Rectal smooth muscle tissue (tissue), 1 donor: ENCODE measurements around the gene KDM2A.

ENCODE experiments used
- H3K27ac ChIP-seq: one replicate; pipeline ENCODE4 v1.7.0; 2013; ENCODE audit warnings: low read depth, low read length, inconsistent platforms
- H3K27me3 ChIP-seq: one replicate; pipeline ENCODE4 v1.7.0; 2013; ENCODE audit warnings: low read length; ENCODE audit not compliant: control insufficient read depth, insufficient read depth
- H3K36me3 ChIP-seq: one replicate; pipeline ENCODE4 v1.7.0; 2013; ENCODE audit warnings: low read length; ENCODE audit not compliant: control insufficient read depth, insufficient read depth
- H3K4me1 ChIP-seq: one replicate; pipeline ENCODE4 v1.7.0; 2013; ENCODE audit warnings: low read length; ENCODE audit not compliant: control insufficient read depth, insufficient read depth
- H3K4me3 ChIP-seq: one replicate; pipeline ENCODE4 v1.7.0; 2013; ENCODE audit warnings: low read length
- H3K9ac ChIP-seq: one replicate; pipeline ENCODE4 v1.7.0; 2013; ENCODE audit warnings: low read length

KDM2A gene

DNA sequence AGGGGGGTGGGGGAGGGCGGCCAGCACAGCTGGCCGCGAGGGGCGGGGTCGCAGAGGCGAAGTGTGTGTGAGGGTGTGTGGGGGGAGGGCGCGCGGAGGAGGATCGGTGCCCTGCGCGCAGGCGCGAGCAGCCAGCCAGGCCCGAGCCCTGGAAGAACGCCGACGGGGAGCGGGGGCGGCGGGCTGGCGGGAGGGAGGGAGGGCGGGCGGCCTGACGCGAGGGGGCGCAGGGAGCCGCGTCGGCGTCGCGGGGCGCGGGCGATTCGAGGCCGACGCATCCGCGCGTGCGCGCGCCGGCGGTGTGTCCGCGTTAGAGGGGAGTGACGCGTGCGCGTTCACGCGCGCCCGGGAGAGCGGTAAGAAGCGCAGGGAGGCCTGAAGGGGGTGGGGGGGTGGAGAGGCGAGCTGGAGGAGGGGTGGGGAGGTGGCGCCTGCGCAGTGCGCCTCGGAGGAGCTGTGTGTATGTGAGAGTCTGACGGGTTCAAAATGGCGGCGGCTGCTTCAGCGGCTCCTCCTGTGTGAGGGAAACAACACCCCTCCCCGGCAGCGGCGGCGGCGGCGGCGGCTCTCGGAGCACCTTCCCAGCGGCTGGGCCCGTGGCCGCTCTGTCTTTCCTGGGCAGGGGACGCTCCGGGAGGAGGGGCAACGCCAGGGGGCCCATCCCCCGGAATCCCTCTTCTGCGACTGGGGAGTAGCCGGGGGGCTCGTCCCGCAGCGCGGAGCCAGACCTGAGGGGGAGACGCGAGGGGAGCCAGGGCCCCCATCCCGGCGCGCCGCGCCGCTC lies at the start of gene KDM2A:
KDM2A (plus strand) TSS at position 463 of the 784 bp plus-strand sequence. CDS start 2,054 bp downstream, outside the sequence.
- H3K36me3 ChIP-seq = no peaks in the 10 kb centered on the region
- H3K27ac ChIP-seq = peak within 1 kb of the TSS; percentile 96
- H3K4me1 ChIP-seq = peaks cover 7% of the 10 kb centered on the region
- peak within 1 kb of the TSS; percentile 83 for H3K9ac ChIP-seq
- peak within 1 kb of the TSS; percentile 71 for H3K4me3 ChIP-seq
- no peaks in the 10 kb centered on the region for H3K27me3 ChIP-seq

DNA sequence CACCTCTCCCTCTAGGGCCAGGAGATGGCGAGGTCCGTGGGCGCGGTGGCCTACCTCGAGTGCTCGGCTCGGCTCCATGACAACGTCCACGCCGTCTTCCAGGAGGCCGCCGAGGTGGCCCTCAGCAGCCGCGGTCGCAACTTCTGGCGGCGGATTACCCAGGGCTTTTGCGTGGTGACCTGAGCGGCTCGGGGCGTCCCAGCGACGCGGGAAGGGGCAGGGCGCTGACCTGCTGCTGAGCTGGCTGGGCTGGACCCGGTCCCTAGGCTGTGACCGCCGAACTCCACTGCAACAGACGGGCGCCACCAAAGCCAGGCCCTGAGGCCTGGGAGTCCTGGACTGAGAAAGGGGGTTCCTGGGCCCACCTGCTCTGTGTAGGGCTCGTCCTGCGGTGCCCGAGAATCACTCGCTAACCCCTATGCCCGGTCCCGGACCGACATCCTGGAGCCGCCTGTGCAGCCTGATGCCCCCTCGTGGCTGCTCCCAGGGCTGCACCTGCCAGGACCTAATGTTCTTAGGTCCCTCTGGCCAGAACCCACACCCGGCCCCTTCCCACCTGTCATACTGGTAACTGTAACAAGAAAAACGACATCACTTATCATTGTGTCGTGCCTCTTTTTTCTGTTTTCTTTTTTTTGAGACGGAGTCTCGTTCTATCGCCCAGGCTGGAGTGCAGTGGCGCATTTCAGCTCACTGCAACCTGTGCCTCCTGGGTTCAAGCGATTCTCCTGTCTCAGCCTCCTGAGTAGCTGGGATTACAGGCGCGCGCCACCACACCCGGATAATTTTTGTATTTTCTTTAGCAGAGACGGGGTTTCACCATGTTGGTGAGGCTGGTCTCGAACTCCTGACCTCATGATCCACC lies 47.4 kb upstream of the KDM2A start:
- H3K4me1 ChIP-seq = no peaks in the 10 kb centered on the region
- no peak overlapping the region for H3K27ac ChIP-seq
- H3K27me3 ChIP-seq = no peaks in the 10 kb centered on the region
- peak overlapping the region; percentile 57 for H3K4me3 ChIP-seq
- H3K36me3 ChIP-seq = no peaks in the 10 kb centered on the region
- no peak overlapping the region for H3K9ac ChIP-seq

DNA sequence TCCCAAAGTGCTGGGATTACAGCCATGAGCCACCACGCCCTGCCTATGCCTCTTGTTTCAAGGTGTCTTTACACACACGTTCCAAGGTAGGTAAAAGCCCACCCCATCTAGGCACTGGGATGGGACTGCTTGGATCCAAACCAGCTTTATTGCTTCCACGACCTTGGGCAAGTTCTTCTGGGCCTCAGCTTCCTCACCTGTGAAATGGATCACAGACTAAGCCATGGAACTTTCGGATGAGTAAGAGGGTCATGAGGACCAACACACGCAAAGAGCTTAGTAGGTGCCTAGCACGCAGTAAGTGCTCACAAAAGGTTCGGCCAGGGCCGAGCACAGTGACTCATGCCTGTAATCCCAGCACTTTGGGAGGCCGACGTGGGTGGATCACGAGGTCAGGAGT lies 46.8 kb upstream of the KDM2A start:
- Histone ChIP-seq H3K27me3 (no peaks in the 10 kb centered on the region), H3K9ac (no peak overlapping the region), H3K36me3 (no peaks in the 10 kb centered on the region), H3K4me1 (no peaks in the 10 kb centered on the region), H3K27ac (no peak overlapping the region), H3K4me3 (no peak overlapping the region)

DNA sequence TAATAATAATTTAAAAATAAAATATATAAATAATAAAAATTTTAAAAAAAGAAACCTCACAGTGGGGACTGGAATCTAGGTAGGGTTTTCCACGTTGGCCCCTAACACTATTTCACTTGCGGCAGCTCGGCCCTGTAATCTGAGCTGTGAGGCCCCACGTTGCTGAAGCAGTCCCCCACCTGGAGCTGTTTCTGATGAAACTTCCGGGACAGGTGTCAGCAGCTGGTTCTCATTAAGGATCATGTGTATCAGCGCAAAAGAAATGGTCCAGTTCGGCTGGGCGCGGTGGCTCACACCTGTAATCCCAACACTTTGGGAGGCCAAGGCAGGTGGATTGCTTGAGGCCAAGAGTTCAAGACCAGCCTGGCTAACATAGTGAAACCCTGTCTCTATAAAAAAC lies 45.2 kb upstream of the KDM2A start:
- H3K4me1 ChIP-seq = no peaks in the 10 kb centered on the region
- no peak overlapping the region for H3K4me3 ChIP-seq
- no peaks in the 10 kb centered on the region for H3K36me3 ChIP-seq
- no peaks in the 10 kb centered on the region for H3K27me3 ChIP-seq
- no peak overlapping the region for H3K9ac ChIP-seq
- no peak overlapping the region for H3K27ac ChIP-seq

DNA sequence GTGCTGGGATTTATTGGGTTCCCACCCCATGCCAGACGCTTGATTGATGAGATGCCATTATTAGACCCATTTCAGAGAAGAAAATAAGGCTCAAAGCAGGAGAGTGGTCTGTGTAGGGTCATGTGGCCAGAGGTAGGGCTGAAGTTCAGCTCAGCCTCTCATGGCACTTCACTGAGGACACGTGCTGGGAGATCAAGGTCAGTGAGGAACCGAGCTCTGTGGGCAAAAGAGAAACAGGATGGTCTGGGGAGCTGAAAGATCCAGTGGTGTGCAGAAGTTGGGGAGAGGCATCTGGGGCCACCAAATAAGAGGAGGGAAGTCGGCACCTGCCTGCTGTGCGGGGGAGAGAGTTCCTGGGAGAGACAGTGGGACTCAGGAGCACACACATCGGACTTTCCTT lies 42.9 kb upstream of the KDM2A start:
- H3K9ac ChIP-seq = no peak overlapping the region
- H3K36me3 ChIP-seq = no peaks in the 10 kb centered on the region
- no peak overlapping the region for H3K27ac ChIP-seq
- no peaks in the 10 kb centered on the region for H3K4me1 ChIP-seq
- H3K4me3 ChIP-seq = no peak overlapping the region
- H3K27me3 ChIP-seq = no peaks in the 10 kb centered on the region

DNA sequence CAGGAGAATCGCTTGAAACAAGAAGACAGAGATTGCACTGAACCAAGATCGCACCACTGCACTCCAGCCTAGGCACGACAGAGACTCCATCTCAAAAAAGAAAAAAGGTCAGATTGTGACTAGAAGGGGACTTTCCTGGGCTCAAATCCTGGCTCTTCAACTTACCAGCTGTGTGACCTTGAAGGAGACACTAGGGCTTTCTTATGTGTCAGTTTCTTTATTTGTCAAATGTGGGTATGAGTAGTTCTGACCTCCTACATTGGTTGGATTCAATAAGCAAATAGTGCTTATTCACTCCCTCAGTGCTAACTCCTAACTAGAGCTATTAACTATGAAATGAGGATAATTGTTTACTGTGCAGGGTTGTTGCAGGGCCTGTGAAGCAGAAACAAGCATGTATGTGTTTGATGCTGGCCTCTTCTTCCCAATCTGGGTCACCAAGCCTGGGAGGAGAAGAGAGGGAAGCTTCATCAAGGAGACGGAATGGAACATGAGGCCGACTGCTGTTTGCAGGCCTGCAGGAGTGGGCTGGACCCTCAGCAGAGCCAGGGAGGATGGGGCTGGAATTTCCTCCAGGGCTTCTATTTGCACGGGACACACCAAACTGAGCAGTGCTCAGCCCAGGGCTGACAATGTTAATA lies 39.9 kb upstream of the KDM2A start:
- no peaks in the 10 kb centered on the region for H3K27me3 ChIP-seq
- H3K36me3 ChIP-seq = no peaks in the 10 kb centered on the region
- H3K4me3 ChIP-seq = no peak overlapping the region
- no peaks in the 10 kb centered on the region for H3K4me1 ChIP-seq
- no peak overlapping the region for H3K9ac ChIP-seq
- no peak overlapping the region for H3K27ac ChIP-seq

DNA sequence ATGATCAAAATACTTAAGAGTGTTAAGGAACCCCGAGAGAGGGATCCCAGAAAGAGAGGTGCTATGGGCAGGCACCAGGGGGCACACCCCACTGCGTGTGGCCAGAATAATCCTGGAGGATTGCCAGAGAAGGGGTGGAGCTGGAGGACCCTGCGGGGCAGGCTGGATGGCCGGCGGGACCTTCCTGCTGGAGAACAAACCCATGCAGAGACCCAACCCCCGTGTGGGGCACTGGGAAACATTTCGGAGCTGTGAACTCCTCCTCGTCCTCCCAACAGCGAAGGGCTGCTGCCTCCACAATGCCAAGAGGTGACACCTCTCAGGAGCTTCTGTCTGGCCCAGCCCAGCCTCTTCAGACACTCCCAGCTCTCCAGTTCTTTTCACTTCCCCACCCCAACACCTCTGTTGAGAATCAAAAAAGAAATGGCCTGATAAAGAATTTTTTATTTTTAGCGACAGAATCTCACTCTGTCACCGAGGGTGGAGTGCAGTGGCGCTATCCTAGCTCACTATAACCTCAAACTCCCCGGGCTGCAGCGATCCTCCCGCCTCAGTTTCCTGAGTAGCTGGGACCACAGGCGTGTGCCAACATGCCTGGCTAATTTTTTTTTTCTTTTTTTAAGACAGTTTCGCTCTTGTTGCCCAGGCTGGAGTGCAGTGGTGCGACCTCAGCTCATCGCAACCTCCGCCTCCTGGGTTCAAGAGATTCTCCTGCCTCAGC lies 36.8 kb upstream of the KDM2A start:
- Histone ChIP-seq H3K36me3 (no peaks in the 10 kb centered on the region), H3K4me3 (no peak overlapping the region), H3K9ac (no peak overlapping the region), H3K27ac (no peak overlapping the region), H3K27me3 (no peaks in the 10 kb centered on the region), H3K4me1 (no peaks in the 10 kb centered on the region)

DNA sequence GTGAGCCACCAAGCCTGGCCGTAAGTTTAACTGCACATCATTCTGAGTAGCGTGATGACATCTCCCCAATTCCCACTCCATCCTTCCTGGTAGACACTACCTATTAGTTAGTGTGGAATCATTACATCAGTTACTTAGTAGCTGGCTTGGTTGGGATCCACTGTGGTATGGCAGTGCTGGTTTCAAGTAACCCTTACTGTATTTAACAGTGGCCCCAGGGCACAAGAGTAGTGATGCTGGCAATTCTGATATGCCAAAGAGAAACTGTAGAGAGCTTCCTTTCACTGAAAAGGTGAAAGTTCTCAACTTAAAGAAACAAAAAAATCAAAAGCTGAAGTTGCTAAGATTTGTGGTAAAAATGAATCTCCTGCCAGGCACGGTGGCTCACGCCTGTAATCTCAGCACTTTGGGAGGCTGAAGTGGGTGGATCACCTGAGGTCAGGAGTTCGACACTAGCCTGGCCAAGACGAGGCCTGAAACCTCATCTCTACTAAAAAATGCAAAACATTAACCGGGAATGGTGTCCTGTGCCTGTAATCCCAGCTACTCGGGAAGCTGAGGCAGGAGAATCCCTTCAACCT lies 35.2 kb upstream of the KDM2A start:
- no peaks in the 10 kb centered on the region for H3K36me3 ChIP-seq
- H3K9ac ChIP-seq = no peak overlapping the region
- no peaks in the 10 kb centered on the region for H3K4me1 ChIP-seq
- H3K27ac ChIP-seq = no peak overlapping the region
- no peak overlapping the region for H3K4me3 ChIP-seq
- no peaks in the 10 kb centered on the region for H3K27me3 ChIP-seq

DNA sequence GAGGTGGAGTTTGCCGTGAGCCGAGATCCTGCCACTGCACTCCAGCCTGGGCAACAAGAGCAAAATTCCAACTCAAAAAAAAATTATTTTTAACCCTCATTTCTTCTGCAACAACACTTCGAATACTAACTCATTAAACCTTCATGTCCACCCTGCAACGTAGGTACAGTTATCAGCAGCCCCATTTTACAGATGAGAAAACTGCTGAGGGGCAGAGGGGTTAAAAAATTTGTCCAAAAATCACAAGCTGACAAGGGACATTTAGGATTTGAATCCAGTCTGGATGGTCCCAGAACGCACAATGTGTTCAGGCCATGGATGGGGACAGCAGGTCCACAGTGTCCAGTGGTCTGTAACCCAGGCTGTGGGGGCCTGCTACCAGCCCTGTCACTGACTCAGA lies 33.4 kb upstream of the KDM2A start:
- Histone ChIP-seq H3K9ac (no peak overlapping the region), H3K27me3 (no peaks in the 10 kb centered on the region), H3K4me3 (no peak overlapping the region), H3K27ac (no peak overlapping the region), H3K36me3 (no peaks in the 10 kb centered on the region), H3K4me1 (no peaks in the 10 kb centered on the region)

DNA sequence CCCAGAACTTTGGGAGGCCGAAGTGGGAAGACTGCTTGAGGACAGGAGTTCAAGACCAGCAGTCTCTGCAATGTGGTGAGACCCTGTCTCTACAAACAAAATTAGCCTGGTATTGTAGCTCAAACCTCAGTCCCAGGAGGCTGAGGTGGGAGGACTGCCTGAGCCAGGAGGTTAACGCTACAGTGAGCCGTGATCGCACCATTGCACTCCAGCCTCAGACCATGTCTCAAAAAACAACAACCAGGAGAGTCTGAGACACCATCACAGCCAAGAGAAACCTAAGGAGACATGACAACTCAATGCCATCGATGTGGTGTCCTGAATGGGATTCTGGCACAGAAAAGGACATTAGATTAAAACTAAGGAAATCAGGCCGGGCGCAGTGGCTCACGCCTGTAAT lies 28.3 kb upstream of the KDM2A start:
- Histone ChIP-seq H3K4me1 (no peaks in the 10 kb centered on the region), H3K9ac (no peak overlapping the region), H3K36me3 (no peaks in the 10 kb centered on the region), H3K27ac (no peak overlapping the region), H3K4me3 (no peak overlapping the region), H3K27me3 (no peaks in the 10 kb centered on the region)

DNA sequence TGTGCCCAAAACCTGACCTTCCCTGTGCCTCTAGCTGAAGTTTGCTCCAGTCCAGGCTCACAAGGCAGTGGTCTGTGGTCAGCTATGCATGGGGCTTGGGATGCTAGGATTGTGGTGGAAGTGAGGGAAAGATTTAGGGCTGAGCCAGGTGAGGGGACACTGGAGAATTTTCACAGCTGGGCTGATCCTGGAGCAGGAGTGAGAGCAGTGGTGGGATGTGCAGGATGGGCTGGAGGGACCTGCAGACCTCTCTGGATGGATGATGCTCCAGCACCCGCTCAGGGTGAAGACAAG lies 23.9 kb upstream of the KDM2A start:
- Histone ChIP-seq H3K9ac (no peak overlapping the region), H3K36me3 (no peaks in the 10 kb centered on the region), H3K27ac (no peak overlapping the region), H3K4me1 (no peaks in the 10 kb centered on the region), H3K4me3 (no peak overlapping the region), H3K27me3 (no peaks in the 10 kb centered on the region)
